Gastrocnemius medialis (tissue), 4 donors: Measurements from ENCODE around the gene ATG7.

ENCODE experiments used
- CTCF ChIP-seq, 5 experiments: fragments of 450-650 bp in 3 of 5; fragments of 200-600 bp in 2 of 5; sonication (generic) in 2 of 5; IDR thresholded peaks in 4 of 5; conservative IDR thresholded peaks in 1 of 5; 1 replicate in 4 of 5; 2 replicates in 1 of 5; pipeline ENCODE4 v1.5.1; 2016 to 2019; ENCODE audit warnings: antibody characterized with exemption in 5 of 5, mild to moderate bottlenecking in 3 of 5, moderate library complexity in 3 of 5
- POLR2A ChIP-seq, 2 donors: fragments of 450-650 bp; IDR thresholded peaks; one replicate each; pipeline ENCODE4 v1.6.1; 2017; ENCODE audit warnings: antibody characterized with exemption in 2 of 2, mild to moderate bottlenecking in 2 of 2, moderate library complexity in 2 of 2

- TF ChIP-seq POLR2A (IDR thresholded peaks at IDR 0.05): no peak
- no peak for TF ChIP-seq CTCF (IDR thresholded peaks at IDR 0.05 in 4 of 5, conservative IDR thresholded peaks at IDR 0.05 in 1 of 5)
These were observed 139.8 kb downstream of the ATG7 start for GRCh38 chr3:11411956-11412355.
